ENCODE results near the gene DNAH10. TPM values are rescaled to one million over a fixed set of nuclear protein-coding genes. Genes with fewer than 3 reads are reported as not detected.

Gene DNAH10
- total RNA-seq, 1 experiment from 2014 or later, result not detected

DNA sequence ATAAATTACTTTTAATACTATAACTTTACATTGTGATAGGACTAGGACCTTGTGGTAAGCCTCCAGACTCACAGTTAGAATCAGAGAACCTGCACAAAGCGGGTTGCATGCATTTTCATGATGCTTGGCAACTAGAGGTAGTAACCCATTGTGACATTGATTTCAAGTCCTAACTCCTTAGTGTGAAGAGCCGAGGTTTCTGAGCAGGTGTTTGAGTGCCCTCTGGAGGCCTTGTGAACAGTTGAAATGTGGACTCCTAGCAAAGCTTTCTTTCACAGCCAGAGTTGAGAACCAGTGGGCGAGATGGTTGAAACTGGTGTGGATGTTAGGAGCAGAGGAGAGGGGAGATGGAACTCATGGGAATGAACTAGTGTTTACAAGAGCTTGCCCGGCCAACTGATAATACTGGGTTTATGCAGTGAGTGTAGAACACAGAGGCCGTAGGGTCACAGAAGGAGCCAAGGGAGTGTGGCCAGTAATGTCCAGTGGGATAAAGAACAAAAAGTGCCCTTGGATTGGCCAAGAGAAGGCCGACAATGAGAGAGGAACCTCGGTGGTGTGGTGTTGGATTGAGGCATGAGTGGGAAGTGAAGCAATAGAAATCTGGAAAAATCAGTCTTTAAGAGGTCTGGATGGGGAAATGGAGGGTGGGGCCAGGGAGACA lies 221.9 kb downstream of the DNAH10 start:
- Histone ChIP-seq H3K36me3 (ENCODE audit: low read depth) (no peaks in the 10 kb centered on the region), H3K4me1 (replicated peaks; ENCODE audit: insufficient read depth) (no peaks in the 10 kb centered on the region), H3K79me2 (ENCODE audit: low read depth) (peaks cover 11% of the 10 kb centered on the region; the same call in 1 of the 2 replicates), H3F3A (ENCODE audit: insufficient read depth, low read depth) (no peaks in the 10 kb centered on the region), H3K27ac (no peak overlapping the region), H4K20me1 (ENCODE audit: insufficient read depth) (peaks cover 34% of the 10 kb centered on the region), H3K27me3 (ENCODE audit: insufficient read depth, low read depth) (no peaks in the 10 kb centered on the region), H3K9me2 (ENCODE audit: insufficient read depth) (no peaks in the 10 kb centered on the region), H3K4me3 (no peak overlapping the region), H3K4me2 (no peak overlapping the region), H2AFZ (no peak overlapping the region), H3K9me3 (ENCODE audit: insufficient read depth, low read depth) (no peaks in the 10 kb centered on the region)
- TF ChIP-seq, protein P1, sequence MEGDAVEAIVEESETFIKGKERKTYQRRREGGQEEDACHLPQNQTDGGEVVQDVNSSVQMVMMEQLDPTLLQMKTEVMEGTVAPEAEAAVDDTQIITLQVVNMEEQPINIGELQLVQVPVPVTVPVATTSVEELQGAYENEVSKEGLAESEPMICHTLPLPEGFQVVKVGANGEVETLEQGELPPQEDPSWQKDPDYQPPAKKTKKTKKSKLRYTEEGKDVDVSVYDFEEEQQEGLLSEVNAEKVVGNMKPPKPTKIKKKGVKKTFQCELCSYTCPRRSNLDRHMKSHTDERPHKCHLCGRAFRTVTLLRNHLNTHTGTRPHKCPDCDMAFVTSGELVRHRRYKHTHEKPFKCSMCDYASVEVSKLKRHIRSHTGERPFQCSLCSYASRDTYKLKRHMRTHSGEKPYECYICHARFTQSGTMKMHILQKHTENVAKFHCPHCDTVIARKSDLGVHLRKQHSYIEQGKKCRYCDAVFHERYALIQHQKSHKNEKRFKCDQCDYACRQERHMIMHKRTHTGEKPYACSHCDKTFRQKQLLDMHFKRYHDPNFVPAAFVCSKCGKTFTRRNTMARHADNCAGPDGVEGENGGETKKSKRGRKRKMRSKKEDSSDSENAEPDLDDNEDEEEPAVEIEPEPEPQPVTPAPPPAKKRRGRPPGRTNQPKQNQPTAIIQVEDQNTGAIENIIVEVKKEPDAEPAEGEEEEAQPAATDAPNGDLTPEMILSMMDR (conservative IDR thresholded peaks at IDR 0.05), result peak; percentile 69
- TF ChIP-seq EZH2 (IDR thresholded peaks at IDR 0.05; ENCODE audit: low read depth), result no peak
- ChIA-PET CTCF (no interaction called here), POLR2A (ENCODE audit: unreplicated experiment) (no interaction called here)
- BruUV-seq (replicated peaks), result no TSS peak
- intact Hi-C loops (cut with micrococcal nuclease; ENCODE audit: unreplicated experiment), result loop anchor here (1.0 kb wide), 1 partner anchor 183 kb away; no protein-coding TSS in a partner anchor
- DNase-seq, result peak; percentile 11 to 52

DNA sequence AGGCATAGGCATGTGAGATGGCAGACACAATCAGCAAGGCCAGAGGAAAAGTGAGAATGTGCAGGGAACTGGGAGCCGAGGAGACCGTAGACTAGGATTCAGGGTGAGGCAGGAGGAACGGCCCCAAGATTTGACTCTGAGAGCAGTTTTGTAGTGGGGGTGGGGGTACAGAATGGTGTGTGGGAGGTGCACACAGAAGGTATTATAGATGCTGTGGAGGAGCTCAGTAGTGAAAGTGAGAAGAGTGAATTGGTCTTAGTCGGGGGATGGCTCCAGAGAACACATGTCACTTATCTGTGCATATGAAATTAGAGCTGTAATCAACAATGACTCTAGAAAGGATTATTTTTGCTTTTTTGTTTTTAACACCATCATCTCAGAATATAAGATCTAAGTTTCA lies 222.8 kb downstream of the DNAH10 start:
- Histone ChIP-seq H3K4me1 (replicated peaks; ENCODE audit: insufficient read depth) (no peaks in the 10 kb centered on the region), H4K20me1 (ENCODE audit: insufficient read depth) (peaks cover 34% of the 10 kb centered on the region), H3K9me2 (ENCODE audit: insufficient read depth) (no peaks in the 10 kb centered on the region), H3K27me3 (ENCODE audit: insufficient read depth, low read depth) (no peaks in the 10 kb centered on the region), H3F3A (ENCODE audit: insufficient read depth, low read depth) (no peaks in the 10 kb centered on the region), H2AFZ (no peak overlapping the region), H3K36me3 (ENCODE audit: low read depth) (no peaks in the 10 kb centered on the region), H3K4me2 (no peak overlapping the region), H3K79me2 (ENCODE audit: low read depth) (peaks cover 11% of the 10 kb centered on the region; the same call in 1 of the 2 replicates), H3K4me3 (no peak overlapping the region), H3K9me3 (ENCODE audit: insufficient read depth, low read depth) (no peaks in the 10 kb centered on the region), H3K27ac (no peak overlapping the region)
- no TSS peak for BruUV-seq (replicated peaks)
- ChIA-PET CTCF (no interaction called here), POLR2A (ENCODE audit: unreplicated experiment) (interaction anchor here (0.8 kb wide), 1 partner anchor 10 kb away, joined by 23 read pairs; no protein-coding TSS in a partner anchor)
- intact Hi-C loops (cut with micrococcal nuclease; ENCODE audit: unreplicated experiment), result loop anchor here (1.0 kb wide), 1 partner anchor 184 kb away; no protein-coding TSS in a partner anchor
- no peak for DNase-seq
- TF ChIP-seq, protein P1 (conservative IDR thresholded peaks at IDR 0.05), result no peak
- TF ChIP-seq EZH2 (IDR thresholded peaks at IDR 0.05; ENCODE audit: low read depth), result no peak

Other genes starting within 250 kb of the DNAH10 start
- 11.5 and 15.3 TPM in 2 replicates for gene RILPL1, start 228.6 kb upstream of the DNAH10 start, total RNA-seq (2021)
- 179 and 192 TPM in 2 replicates for gene TMED2, start 177.7 kb upstream of the DNAH10 start, total RNA-seq (2021)
- gene DDX55, start 160.2 kb upstream of the DNAH10 start, total RNA-seq (2021), result 17.5 and 19.5 TPM in 2 replicates
- 43.8 and 47.3 TPM in 2 replicates for gene EIF2B1, start 128.6 kb upstream of the DNAH10 start, total RNA-seq (2021)
- 30.3 and 42.9 TPM in 2 replicates for gene GTF2H3, start 128.5 kb upstream of the DNAH10 start, total RNA-seq (2021)
- 17.1 and 21.9 TPM in 2 replicates for gene TCTN2, start 91.2 kb upstream of the DNAH10 start, total RNA-seq (2021)
- 13.8 and 16.3 TPM in 2 replicates for gene ATP6V0A2, start 49.9 kb upstream of the DNAH10 start, total RNA-seq (2021)
- 24.8 and 28.0 TPM in 2 replicates for gene CCDC92, start 210.5 kb downstream of the DNAH10 start, total RNA-seq (2021)
- 66.3 and 87.6 TPM in 2 replicates for gene ZNF664, start 210.9 kb downstream of the DNAH10 start, total RNA-seq (2021)